Measurements from ENCODE around the gene KRT78. TPM values are rescaled to one million over a fixed set of nuclear protein-coding genes. Genes with fewer than 3 reads are reported as not detected.

KRT78 gene
- total RNA-seq, 2 experiments from 2014 or later: not detected

GRCh38 chr12:52828156-52828555 lies 20.6 kb downstream of the KRT78 start:
- ChIA-PET POLR2A (no interaction called here), CTCF (no interaction called here)
- Mint-ChIP-seq H3K27me3 (no peaks in the 10 kb centered on the region), H3K9me3 (no peaks in the 10 kb centered on the region), H3K4me1 (ENCODE audit: low read depth) (peaks cover 12% of the 10 kb centered on the region), H3K36me3 (ENCODE audit: low read depth) (no peaks in the 10 kb centered on the region), H3K27ac (no peak overlapping the region), H3K4me3 (no peak overlapping the region)
- Histone ChIP-seq H3K4me1 (ENCODE audit: insufficient read depth, low read length) (no peaks in the 10 kb centered on the region), H3K36me3 (ENCODE audit: insufficient read depth, low read length) (no peaks in the 10 kb centered on the region), H3K27ac (ENCODE audit: low read depth in 1 of 2, low read length in 2 of 2) (no peak overlapping the region), H3K27me3 (ENCODE audit: control insufficient read depth in 1 of 2, insufficient read depth in 2 of 2, low read length in 2 of 2) (no peaks in the 10 kb centered on the region), H3K4me3 (ENCODE audit: low read length) (no peak overlapping the region), H3K9me3 (ENCODE audit: control insufficient read depth in 1 of 2, insufficient read depth in 1 of 2, low read length in 2 of 2) (no peaks in the 10 kb centered on the region)
- TF ChIP-seq CTCF (IDR thresholded peaks at IDR 0.05): no peak
- no peak for DNase-seq
- intact Hi-C loops (cut with DNase I, micrococcal nuclease): no loop called here
- ATAC-seq (ENCODE audit: poor library complexity): no peak

- CTCF ChIA-PET: no interaction called here
Measured at GRCh38 chr12:52827499-52828090, 21.2 kb downstream of the KRT78 start.

DNA sequence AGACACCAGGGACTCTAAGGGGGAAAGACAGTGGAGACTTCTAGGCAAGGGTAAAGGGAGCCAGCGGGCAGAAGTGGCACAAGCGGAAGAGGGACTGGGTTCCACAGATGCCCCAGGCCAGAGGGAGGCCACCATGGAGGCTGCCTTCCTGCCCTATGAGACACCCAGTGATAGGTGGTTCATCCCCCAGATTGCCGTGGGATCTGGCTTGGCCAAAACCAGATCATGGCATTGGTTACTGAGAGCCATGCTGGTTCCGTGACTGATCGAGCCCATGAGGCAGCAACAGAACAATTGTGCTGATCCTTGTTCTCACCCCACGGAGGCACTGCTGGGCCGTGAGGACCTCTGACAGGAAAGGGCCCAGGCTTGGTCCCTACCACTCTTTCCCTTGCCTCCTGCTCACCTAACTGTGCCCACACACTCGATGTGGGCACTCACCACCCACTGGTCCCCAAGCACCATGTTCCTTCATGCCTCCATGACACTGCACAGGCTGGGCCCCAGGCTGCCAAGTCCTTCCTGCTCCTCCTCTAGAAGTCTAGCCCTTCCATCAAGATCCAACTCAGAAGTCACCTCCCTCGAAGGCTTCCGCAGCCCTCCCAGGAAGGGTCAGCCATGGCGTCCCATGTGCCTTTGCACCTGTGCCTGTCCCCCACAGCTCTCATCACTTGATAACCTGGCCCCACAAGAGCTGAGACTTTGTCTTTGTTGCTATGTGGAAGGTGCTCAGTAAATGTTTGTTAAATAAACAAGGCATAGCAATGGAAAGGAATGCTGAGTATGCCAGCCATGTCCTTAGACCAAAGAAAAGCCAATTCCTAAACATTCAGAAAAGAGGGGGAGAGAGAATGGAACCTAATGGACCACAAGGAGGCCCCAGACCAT lies 21.9 kb downstream of the KRT78 start:
- H3K9me3 ChIP-seq (ENCODE audit: control insufficient read depth in 1 of 2, insufficient read depth in 1 of 2, low read length in 2 of 2): no peaks in the 10 kb centered on the region
- POLR2A ChIA-PET: no interaction called here
- ATAC-seq (ENCODE audit: poor library complexity) (no peak), DNase-seq (no peak)
- H3K27me3 ChIP-seq (ENCODE audit: control insufficient read depth in 1 of 2, insufficient read depth in 2 of 2, low read length in 2 of 2): no peaks in the 10 kb centered on the region
- no peaks in the 10 kb centered on the region for H3K9me3 Mint-ChIP-seq
- peaks cover 12% of the 10 kb centered on the region for H3K4me1 Mint-ChIP-seq (ENCODE audit: low read depth)
- no peaks in the 10 kb centered on the region for H3K36me3 Mint-ChIP-seq (ENCODE audit: low read depth)
- no peak overlapping the region for H3K27ac ChIP-seq (ENCODE audit: low read depth in 1 of 2, low read length in 2 of 2)
- no peak overlapping the region for H3K4me3 Mint-ChIP-seq
- no peak overlapping the region for H3K4me3 ChIP-seq (ENCODE audit: low read length)
- H3K36me3 ChIP-seq (ENCODE audit: insufficient read depth, low read length): no peaks in the 10 kb centered on the region
- H3K4me1 ChIP-seq (ENCODE audit: insufficient read depth, low read length): peaks cover 4% of the 10 kb centered on the region
- intact Hi-C loops (cut with DNase I, micrococcal nuclease): no loop called here
- CTCF ChIA-PET: no interaction called here
- H3K27ac Mint-ChIP-seq: no peak overlapping the region
- no peaks in the 10 kb centered on the region for H3K27me3 Mint-ChIP-seq
- no peak for TF ChIP-seq CTCF (IDR thresholded peaks at IDR 0.05)

More at GRCh38 chr12:52827499-52828090, 21.2 kb downstream of the KRT78 start:
- ATAC-seq (ENCODE audit: poor library complexity) (no peak), DNase-seq (no peak)
- Histone ChIP-seq H3K27me3 (ENCODE audit: control insufficient read depth in 1 of 2, insufficient read depth in 2 of 2, low read length in 2 of 2) (no peaks in the 10 kb centered on the region), H3K9me3 (ENCODE audit: control insufficient read depth in 1 of 2, insufficient read depth in 1 of 2, low read length in 2 of 2) (no peaks in the 10 kb centered on the region), H3K4me3 (ENCODE audit: low read length) (no peak overlapping the region), H3K4me1 (ENCODE audit: insufficient read depth, low read length) (no peaks in the 10 kb centered on the region), H3K27ac (ENCODE audit: low read depth in 1 of 2, low read length in 2 of 2) (no peak overlapping the region), H3K36me3 (ENCODE audit: insufficient read depth, low read length) (no peaks in the 10 kb centered on the region)
- H3K27ac Mint-ChIP-seq: no peak overlapping the region
- POLR2A ChIA-PET: no interaction called here
- H3K4me3 Mint-ChIP-seq: no peak overlapping the region
- peaks cover 12% of the 10 kb centered on the region for H3K4me1 Mint-ChIP-seq (ENCODE audit: low read depth)
- no peak for TF ChIP-seq CTCF (IDR thresholded peaks at IDR 0.05)
- no peaks in the 10 kb centered on the region for H3K36me3 Mint-ChIP-seq (ENCODE audit: low read depth)
- no peaks in the 10 kb centered on the region for H3K27me3 Mint-ChIP-seq
- no peaks in the 10 kb centered on the region for H3K9me3 Mint-ChIP-seq
- intact Hi-C loops (cut with DNase I, micrococcal nuclease): no loop called here

Data from CD4-positive, alpha-beta T cell (primary cell).